ENCODE results near the gene DNM3. TPM values are rescaled to one million over a fixed set of nuclear protein-coding genes. Genes with fewer than 3 reads are reported as not detected.
A peak's percentile ranks its signal among the peaks of the same experiment; 100 is the strongest.

Gene DNM3
- total RNA-seq, 6 donors from 2014 or later, result 7.1 to 30.4 (median 10.3) TPM

- Histone ChIP-seq H3K36me3 (no peaks in the 10 kb centered on the region), H3K4me1 (peaks cover 0 to 12% (median 5%) of the 10 kb centered on the region in 4 donors), H3K4me3 (no peak overlapping the region), H3K9me3 (peaks cover 0 to 8% (median 5%) of the 10 kb centered on the region in 4 donors), H3K27me3 (no peaks in the 10 kb centered on the region), H3K27ac (no peak overlapping the region)
- ATAC-seq (ENCODE audit: low FRiP score in 2 of 2) (no peak), DNase-seq (no peak)
- no peak for TF ChIP-seq CTCF (IDR thresholded peaks at IDR 0.05)
- WGBS, 2 donors, result 72 to 79% methylated on average over 4 of the region's 4 CpGs
These were observed 501.4 kb downstream of the DNM3 start for GRCh38 chr1:172342584-172343239.

GRCh38 chr1:172343240-172344160, 502.2 kb downstream of the DNM3 start:
- Histone ChIP-seq H3K36me3 (no peaks in the 10 kb centered on the region), H3K4me1 (peaks cover 0 to 12% (median 5%) of the 10 kb centered on the region in 4 donors), H3K4me3 (no peak overlapping the region), H3K27me3 (no peaks in the 10 kb centered on the region), H3K27ac (peak overlapping the region in 3 of 4 donors; percentile 8 to 46 (median 22)), H3K9me3 (peaks cover 0 to 11% (median 5%) of the 10 kb centered on the region in 4 donors)
- DNase-seq (no peak), ATAC-seq (ENCODE audit: low FRiP score in 2 of 2) (peak in 1 of 2 donors; percentile 79)
- 53 to 56% methylated on average over 11 of the region's 11 CpGs for WGBS, 2 donors
- TF ChIP-seq POLR2A (IDR thresholded peaks at IDR 0.05), result no peak
- TF ChIP-seq POLR2AphosphoS5 (IDR thresholded peaks at IDR 0.05), result no peak
- TF ChIP-seq CTCF (IDR thresholded peaks at IDR 0.05), result no peak
- TF ChIP-seq EP300 (IDR thresholded peaks at IDR 0.05), result no peak

DNA sequence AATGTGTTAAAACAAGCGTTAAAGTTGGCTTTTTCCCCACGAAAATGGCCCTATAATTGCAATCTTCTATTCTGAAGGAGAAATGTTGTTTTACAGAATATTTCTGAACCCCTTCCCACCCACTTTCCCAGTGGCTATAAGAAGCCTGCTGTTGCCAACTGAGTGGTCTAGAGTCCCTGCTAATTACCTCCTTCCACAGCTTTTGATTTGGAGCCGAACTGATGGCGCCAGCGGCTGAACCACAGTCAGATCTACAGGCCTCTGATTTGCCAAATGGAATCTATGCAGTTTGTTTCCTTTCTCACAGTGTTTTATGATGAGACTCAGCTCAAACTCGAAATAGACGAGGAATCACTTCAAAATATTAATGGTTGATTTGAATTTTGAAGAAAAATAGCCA, 503.1 kb downstream of the DNM3 start:
- Histone ChIP-seq H3K27me3 (no peaks in the 10 kb centered on the region), H3K27ac (peak overlapping the region in 2 of 4 donors; percentile 8 to 22)

DNA sequence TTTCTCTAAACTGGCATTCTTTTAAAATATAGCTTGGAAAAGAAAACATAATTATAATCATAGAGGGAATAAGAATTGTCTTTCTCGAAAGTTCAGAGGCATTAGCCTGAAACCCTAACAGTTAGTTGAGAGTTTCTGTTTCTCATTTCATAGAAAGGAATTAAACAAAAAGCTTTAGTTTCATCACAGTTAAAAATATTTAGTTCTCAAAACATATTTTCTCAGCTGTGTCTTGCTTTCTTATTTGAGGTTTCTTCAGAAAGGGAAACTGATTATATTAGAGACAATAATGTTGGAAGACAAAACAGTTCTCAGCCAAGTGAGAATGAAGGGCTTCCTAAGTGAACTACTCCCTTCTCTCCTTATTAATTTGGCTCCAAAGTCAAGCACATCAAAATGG, 503.8 kb downstream of the DNM3 start:
- Histone ChIP-seq H3K36me3 (no peaks in the 10 kb centered on the region), H3K4me3 (no peak overlapping the region), H3K9me3 (peaks cover 0 to 11% (median 5%) of the 10 kb centered on the region in 4 donors), H3K4me1 (peaks cover 0 to 12% (median 5%) of the 10 kb centered on the region in 4 donors), H3K27ac (no peak overlapping the region), H3K27me3 (no peaks in the 10 kb centered on the region)
- ATAC-seq (ENCODE audit: low FRiP score in 2 of 2) (no peak), DNase-seq (no peak)
- 76 to 79% methylated on average over 1 of the region's 1 CpG for WGBS, 2 donors
- TF ChIP-seq CTCF (IDR thresholded peaks at IDR 0.05), result no peak
- TF ChIP-seq POLR2AphosphoS5 (IDR thresholded peaks at IDR 0.05), result no peak
- TF ChIP-seq EP300 (IDR thresholded peaks at IDR 0.05), result no peak
- TF ChIP-seq POLR2A (IDR thresholded peaks at IDR 0.05), result no peak

More for the DNA sequence above, 503.1 kb downstream of the DNM3 start:
- peaks cover 0 to 11% (median 5%) of the 10 kb centered on the region in 4 donors for H3K9me3 ChIP-seq
- no peaks in the 10 kb centered on the region for H3K36me3 ChIP-seq
- TF ChIP-seq POLR2AphosphoS5 (IDR thresholded peaks at IDR 0.05) (no peak), POLR2A (IDR thresholded peaks at IDR 0.05) (no peak), CTCF (IDR thresholded peaks at IDR 0.05) (no peak), EP300 (IDR thresholded peaks at IDR 0.05) (no peak)
- H3K4me3 ChIP-seq, result no peak overlapping the region
- DNase-seq, result no peak
- no peak for ATAC-seq (ENCODE audit: low FRiP score in 2 of 2)
- H3K4me1 ChIP-seq, result peaks cover 0 to 12% (median 5%) of the 10 kb centered on the region in 4 donors
- 84 to 95% methylated on average over 7 of the region's 7 CpGs for WGBS, 2 donors
